HepG2 (cell line): Measurements from ENCODE around the gene NRN1L. TPM values are rescaled to one million over a fixed set of nuclear protein-coding genes. Genes with fewer than 3 reads are reported as not detected.

ENCODE experiments used
- BORCS8-MEF2B ChIP-seq: sonication (generic); formaldehyde crosslinking; IDR thresholded peaks from 2 replicates; pipeline ENCODE4 v1.8.0; 2022; ENCODE audit warnings: mild to moderate bottlenecking, missing genetic modification reagents
- HMGA1 ChIP-seq: sonication (generic); formaldehyde crosslinking; conservative IDR thresholded peaks from 2 replicates; pipeline ENCODE4 v1.4.0; 2020; ENCODE audit warnings: missing genetic modification reagents
- KLF11 ChIP-seq: IDR thresholded peaks from 2 replicates; pipeline ENCODE4 v1.6.1; 2016; ENCODE audit warnings: missing compliant biosample characterization
- NR2F6 ChIP-seq, 2 experiments: IDR thresholded peaks; 2 replicates each; pipeline ENCODE4 v1.6.1; 2016; ENCODE audit warnings: antibody characterized with exemption in 1 of 2, mild to moderate bottlenecking in 1 of 2
- PCBP2 ChIP-seq: fragments of 200-400 bp; formaldehyde crosslinking; optimal IDR thresholded peaks from 2 replicates; pipeline ENCODE3; 2018; ENCODE audit warnings: low read length, low read depth; ENCODE audit not compliant: poor library complexity, severe bottlenecking
- RORA ChIP-seq: sonication (generic); formaldehyde crosslinking; IDR thresholded peaks from 2 replicates; pipeline ENCODE4 v1.5.0; 2020; ENCODE audit warnings: mild to moderate bottlenecking, missing genetic modification reagents, moderate library complexity
- SKI ChIP-seq: fragments of 450-650 bp; IDR thresholded peaks from one replicate; pipeline ENCODE4 v1.6.1; 2018; ENCODE audit warnings: mild to moderate bottlenecking; ENCODE audit not compliant: partially characterized antibody
- SNAI1 ChIP-seq: sonication (generic); formaldehyde crosslinking; IDR thresholded peaks from 2 replicates; pipeline ENCODE4 v1.5.0; 2020; ENCODE audit warnings: mild to moderate bottlenecking, missing genetic modification reagents, borderline replicate concordance
- U2AF1 ChIP-seq: fragments of 200-400 bp; formaldehyde crosslinking; optimal IDR thresholded peaks from 2 replicates; pipeline ENCODE3; 2017; ENCODE audit warnings: mild to moderate bottlenecking, low read depth, low read length
- U2AF2 ChIP-seq: fragments of 200-400 bp; formaldehyde crosslinking; IDR thresholded peaks from 2 replicates; pipeline ENCODE4 v1.6.1; 2017; ENCODE audit warnings: low read depth, mild to moderate bottlenecking, low read length
- ZNF253 ChIP-seq: sonication (generic); formaldehyde crosslinking; IDR thresholded peaks from 2 replicates; pipeline ENCODE4 v1.8.0; 2022; ENCODE audit warnings: mild to moderate bottlenecking, missing genetic modification reagents, borderline replicate concordance
- ZNF317 ChIP-seq: sonication (generic); formaldehyde crosslinking; IDR thresholded peaks from 2 replicates; pipeline ENCODE4 v1.5.0; 2020; ENCODE audit warnings: mild to moderate bottlenecking, missing genetic modification reagents
- ZNF337 ChIP-seq: sonication (generic); formaldehyde crosslinking; IDR thresholded peaks from 2 replicates; pipeline ENCODE4 v1.5.1; 2020; ENCODE audit warnings: missing genetic modification reagents, low read depth, mild to moderate bottlenecking, borderline replicate concordance
- ZNF33B ChIP-seq: sonication (generic); formaldehyde crosslinking; IDR thresholded peaks from 2 replicates; pipeline ENCODE4 v1.5.1; 2020; ENCODE audit warnings: mild to moderate bottlenecking, missing genetic modification reagents
- ZSCAN12 ChIP-seq: sonication (generic); formaldehyde crosslinking; IDR thresholded peaks from 2 replicates; pipeline ENCODE4 v1.9.0; 2021; ENCODE audit warnings: mild to moderate bottlenecking, missing genetic modification reagents
- polyA plus RNA-seq, 8 experiments: library from polyadenylated mRNA; depleted of rRNA in 3 of 8; stranded (reverse) in 7 of 8; unstranded in 1 of 8; fragments of >200 nt; fragmentation: Illumina TruSeq in 4 of 8; extraction: Trizol in 4 of 8; gene quantifications; 2 replicates each; pipeline versions ENCODE4 v1.2.1 to v1.2.3, GENCODE V29; 2011 to 2016; ENCODE audit warnings: low read depth in 4 of 8, missing spikeins in 1 of 8, mixed read lengths in 1 of 8; ENCODE audit not compliant: insufficient read depth in 1 of 8
- total RNA-seq, 5 experiments: library from RNA; depleted of rRNA; stranded (reverse); fragments of >200 nt; fragmentation: Illumina TruSeq; extraction: Trizol; gene quantifications; 2 replicates each; pipeline ENCODE4 v1.2.3, GENCODE V29; 2016; ENCODE audit warnings: low read depth in 1 of 5
- TF ChIP-seq, protein P1 (sequence below): sonication (generic); formaldehyde crosslinking; conservative IDR thresholded peaks from 2 replicates; pipeline ENCODE4 v1.4.0; 2020; ENCODE audit warnings: missing genetic modification reagents
- TF ChIP-seq, protein P2 (sequence below): sonication (generic); formaldehyde crosslinking; IDR thresholded peaks from 2 replicates; pipeline ENCODE4 v1.5.1; 2020; ENCODE audit warnings: mild to moderate bottlenecking, missing genetic modification reagents, moderate library complexity
- TF ChIP-seq, protein P3 (sequence below): fragments of 450-650 bp; IDR thresholded peaks from 2 replicates; pipeline ENCODE4 v1.6.1; 2017
- TF ChIP-seq, protein P4 (sequence below): sonication (generic); formaldehyde crosslinking; IDR thresholded peaks from 2 replicates; pipeline ENCODE4 v1.5.1; 2020; ENCODE audit warnings: missing genetic modification reagents, mild to moderate bottlenecking, borderline replicate concordance
- TF ChIP-seq, protein P5 (sequence below): sonication (generic); formaldehyde crosslinking; conservative IDR thresholded peaks from 2 replicates; pipeline ENCODE4 v1.4.0; 2020; ENCODE audit warnings: missing genetic modification reagents

Gene NRN1L
- total and polyA plus RNA-seq, 2 of the 13 experiments (the other 11 are each of a cell fraction or from before 2014, with no cell fraction given): 0.53 to 1.2 TPM

DNA sequence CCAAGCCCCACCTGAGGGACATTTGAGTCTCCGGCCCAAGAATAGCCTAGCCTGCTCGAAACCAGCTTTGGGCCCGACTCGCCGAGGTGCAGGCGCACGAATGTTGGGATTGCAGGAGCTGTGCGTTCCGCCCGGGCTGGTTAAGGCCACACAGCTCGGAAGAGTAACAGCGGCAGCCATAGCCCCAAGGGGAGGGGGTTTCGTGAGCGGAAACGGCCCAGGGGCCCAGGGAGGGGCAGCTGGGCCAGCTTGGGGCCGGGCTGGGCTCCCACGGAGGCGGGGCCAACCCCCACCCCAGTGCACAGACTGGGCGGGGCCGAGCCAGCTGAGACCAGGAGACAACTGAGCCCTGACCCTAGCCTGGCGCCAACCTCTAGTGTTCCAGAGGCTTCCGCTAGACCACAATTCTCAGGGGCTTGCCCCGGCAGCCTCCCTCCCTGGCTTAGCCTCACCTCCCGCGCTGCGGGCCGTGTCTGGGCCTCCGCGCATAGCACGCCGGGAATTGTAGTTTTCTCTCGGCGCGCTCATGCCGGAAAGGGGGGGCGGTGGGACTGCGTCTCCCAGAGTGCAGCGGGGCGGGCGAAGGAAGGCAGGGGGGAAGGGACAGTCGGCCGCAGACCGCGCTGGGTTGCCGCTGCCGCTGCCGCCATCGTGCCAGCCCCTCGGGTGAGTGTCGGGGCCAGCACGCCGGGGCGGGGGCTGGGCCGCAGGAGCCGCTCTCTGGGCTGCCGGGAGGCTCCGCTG lies 38.2 kb upstream of the NRN1L start, which contains the start of gene NUTF2 (continued):
- TF ChIP-seq, protein P1, sequence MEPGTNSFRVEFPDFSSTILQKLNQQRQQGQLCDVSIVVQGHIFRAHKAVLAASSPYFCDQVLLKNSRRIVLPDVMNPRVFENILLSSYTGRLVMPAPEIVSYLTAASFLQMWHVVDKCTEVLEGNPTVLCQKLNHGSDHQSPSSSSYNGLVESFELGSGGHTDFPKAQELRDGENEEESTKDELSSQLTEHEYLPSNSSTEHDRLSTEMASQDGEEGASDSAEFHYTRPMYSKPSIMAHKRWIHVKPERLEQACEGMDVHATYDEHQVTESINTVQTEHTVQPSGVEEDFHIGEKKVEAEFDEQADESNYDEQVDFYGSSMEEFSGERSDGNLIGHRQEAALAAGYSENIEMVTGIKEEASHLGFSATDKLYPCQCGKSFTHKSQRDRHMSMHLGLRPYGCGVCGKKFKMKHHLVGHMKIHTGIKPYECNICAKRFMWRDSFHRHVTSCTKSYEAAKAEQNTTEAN (CRISPR knock-in tag): no peak
- 0 out of 2 replicates have a peak, but pooled peaks have one; percentile 49 for TF ChIP-seq NR2F6 (IDR thresholded peaks at IDR 0.05)
- TF ChIP-seq NR2F6 (CRISPR knock-in tag; IDR thresholded peaks at IDR 0.05): peak; percentile 80
- 0 out of 2 replicates have a peak, but pooled peaks have one; percentile 49 for TF ChIP-seq ZNF337 (CRISPR knock-in tag)
- no peak for TF ChIP-seq HMGA1
- TF ChIP-seq, protein P2, sequence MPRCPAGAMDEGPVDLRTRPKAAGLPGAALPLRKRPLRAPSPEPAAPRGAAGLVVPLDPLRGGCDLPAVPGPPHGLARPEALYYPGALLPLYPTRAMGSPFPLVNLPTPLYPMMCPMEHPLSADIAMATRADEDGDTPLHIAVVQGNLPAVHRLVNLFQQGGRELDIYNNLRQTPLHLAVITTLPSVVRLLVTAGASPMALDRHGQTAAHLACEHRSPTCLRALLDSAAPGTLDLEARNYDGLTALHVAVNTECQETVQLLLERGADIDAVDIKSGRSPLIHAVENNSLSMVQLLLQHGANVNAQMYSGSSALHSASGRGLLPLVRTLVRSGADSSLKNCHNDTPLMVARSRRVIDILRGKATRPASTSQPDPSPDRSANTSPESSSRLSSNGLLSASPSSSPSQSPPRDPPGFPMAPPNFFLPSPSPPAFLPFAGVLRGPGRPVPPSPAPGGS (CRISPR knock-in tag): peak; percentile 81
- TF ChIP-seq, protein P3, sequence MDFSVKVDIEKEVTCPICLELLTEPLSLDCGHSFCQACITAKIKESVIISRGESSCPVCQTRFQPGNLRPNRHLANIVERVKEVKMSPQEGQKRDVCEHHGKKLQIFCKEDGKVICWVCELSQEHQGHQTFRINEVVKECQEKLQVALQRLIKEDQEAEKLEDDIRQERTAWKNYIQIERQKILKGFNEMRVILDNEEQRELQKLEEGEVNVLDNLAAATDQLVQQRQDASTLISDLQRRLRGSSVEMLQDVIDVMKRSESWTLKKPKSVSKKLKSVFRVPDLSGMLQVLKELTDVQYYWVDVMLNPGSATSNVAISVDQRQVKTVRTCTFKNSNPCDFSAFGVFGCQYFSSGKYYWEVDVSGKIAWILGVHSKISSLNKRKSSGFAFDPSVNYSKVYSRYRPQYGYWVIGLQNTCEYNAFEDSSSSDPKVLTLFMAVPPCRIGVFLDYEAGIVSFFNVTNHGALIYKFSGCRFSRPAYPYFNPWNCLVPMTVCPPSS: no peak
- 0 out of 2 replicates have a peak, but pooled peaks have one; percentile 36 for TF ChIP-seq U2AF2
- TF ChIP-seq U2AF1: peak; percentile 60
- TF ChIP-seq KLF11 (CRISPR knock-in tag): 0 out of 2 replicates have a peak, but pooled peaks have one; percentile 35
- TF ChIP-seq ZNF33B (CRISPR knock-in tag): peak; percentile 93
- 0 out of 2 replicates have a peak, but pooled peaks have one; percentile 18 for TF ChIP-seq ZNF253 (CRISPR knock-in tag)
- 0 out of 2 replicates have a peak, but pooled peaks have one; percentile 84 for TF ChIP-seq SNAI1 (CRISPR knock-in tag)
- TF ChIP-seq, protein P4, sequence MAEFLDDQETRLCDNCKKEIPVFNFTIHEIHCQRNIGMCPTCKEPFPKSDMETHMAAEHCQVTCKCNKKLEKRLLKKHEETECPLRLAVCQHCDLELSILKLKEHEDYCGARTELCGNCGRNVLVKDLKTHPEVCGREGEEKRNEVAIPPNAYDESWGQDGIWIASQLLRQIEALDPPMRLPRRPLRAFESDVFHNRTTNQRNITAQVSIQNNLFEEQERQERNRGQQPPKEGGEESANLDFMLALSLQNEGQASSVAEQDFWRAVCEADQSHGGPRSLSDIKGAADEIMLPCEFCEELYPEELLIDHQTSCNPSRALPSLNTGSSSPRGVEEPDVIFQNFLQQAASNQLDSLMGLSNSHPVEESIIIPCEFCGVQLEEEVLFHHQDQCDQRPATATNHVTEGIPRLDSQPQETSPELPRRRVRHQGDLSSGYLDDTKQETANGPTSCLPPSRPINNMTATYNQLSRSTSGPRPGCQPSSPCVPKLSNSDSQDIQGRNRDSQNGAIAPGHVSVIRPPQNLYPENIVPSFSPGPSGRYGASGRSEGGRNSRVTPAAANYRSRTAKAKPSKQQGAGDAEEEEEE (CRISPR knock-in tag): peak; percentile 97; the same call in 1 of the 2 replicates
- TF ChIP-seq ZSCAN12 (CRISPR knock-in tag): no peak
- peak; percentile 78 for TF ChIP-seq ZNF317 (CRISPR knock-in tag)
- peak; percentile 98 for TF ChIP-seq SKI
- peak; percentile 77; the same call in 1 of the 2 replicates for TF ChIP-seq BORCS8-MEF2B (CRISPR knock-in tag)
- no peak for TF ChIP-seq RORA (CRISPR knock-in tag)
- TF ChIP-seq, protein P5, sequence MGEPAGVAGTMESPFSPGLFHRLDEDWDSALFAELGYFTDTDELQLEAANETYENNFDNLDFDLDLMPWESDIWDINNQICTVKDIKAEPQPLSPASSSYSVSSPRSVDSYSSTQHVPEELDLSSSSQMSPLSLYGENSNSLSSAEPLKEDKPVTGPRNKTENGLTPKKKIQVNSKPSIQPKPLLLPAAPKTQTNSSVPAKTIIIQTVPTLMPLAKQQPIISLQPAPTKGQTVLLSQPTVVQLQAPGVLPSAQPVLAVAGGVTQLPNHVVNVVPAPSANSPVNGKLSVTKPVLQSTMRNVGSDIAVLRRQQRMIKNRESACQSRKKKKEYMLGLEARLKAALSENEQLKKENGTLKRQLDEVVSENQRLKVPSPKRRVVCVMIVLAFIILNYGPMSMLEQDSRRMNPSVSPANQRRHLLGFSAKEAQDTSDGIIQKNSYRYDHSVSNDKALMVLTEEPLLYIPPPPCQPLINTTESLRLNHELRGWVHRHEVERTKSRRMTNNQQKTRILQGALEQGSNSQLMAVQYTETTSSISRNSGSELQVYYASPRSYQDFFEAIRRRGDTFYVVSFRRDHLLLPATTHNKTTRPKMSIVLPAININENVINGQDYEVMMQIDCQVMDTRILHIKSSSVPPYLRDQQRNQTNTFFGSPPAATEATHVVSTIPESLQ (CRISPR knock-in tag): no peak; the same call in 1 of the 2 replicates
- TF ChIP-seq PCBP2: no peak
